Neural cell (in vitro differentiated cells): ENCODE results near the gene PMEPA1.

Source experiments
- SMC3 ChIP-seq: fragments of 450-650 bp; conservative IDR thresholded peaks from 2 replicates; pipeline ENCODE4 v1.6.1; 2014; ENCODE audit warnings: antibody characterized with exemption, mild to moderate bottlenecking, moderate library complexity; ENCODE audit not compliant: poor library complexity
- TF ChIP-seq, protein P1 (sequence below): fragments of 450-650 bp; IDR thresholded peaks from 2 replicates; pipeline ENCODE4 v1.5.1; 2014; ENCODE audit warnings: antibody characterized with exemption, mild to moderate bottlenecking, moderate library complexity; ENCODE audit not compliant: poor library complexity, severe bottlenecking
- TF ChIP-seq, protein P2 (sequence below): IDR thresholded peaks from 2 replicates; pipeline ENCODE4 v1.6.1; 2012; ENCODE audit warnings: borderline replicate concordance

DNA sequence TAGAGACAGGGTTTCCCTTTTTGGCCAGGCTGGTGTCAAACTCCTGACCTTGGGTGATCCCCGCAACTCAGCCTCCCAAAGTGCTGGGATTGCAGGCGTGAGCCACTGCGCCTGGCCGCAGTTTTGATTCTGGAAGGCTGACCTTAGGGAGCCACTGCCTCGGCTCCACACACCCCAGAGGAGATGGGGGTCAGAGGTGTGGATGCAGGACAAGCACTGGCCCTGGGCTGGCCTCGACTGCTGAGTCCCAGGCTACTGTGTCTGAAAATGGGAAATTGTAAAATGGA, 91.1 kb downstream of the PMEPA1 start:
- TF ChIP-seq, protein P1, sequence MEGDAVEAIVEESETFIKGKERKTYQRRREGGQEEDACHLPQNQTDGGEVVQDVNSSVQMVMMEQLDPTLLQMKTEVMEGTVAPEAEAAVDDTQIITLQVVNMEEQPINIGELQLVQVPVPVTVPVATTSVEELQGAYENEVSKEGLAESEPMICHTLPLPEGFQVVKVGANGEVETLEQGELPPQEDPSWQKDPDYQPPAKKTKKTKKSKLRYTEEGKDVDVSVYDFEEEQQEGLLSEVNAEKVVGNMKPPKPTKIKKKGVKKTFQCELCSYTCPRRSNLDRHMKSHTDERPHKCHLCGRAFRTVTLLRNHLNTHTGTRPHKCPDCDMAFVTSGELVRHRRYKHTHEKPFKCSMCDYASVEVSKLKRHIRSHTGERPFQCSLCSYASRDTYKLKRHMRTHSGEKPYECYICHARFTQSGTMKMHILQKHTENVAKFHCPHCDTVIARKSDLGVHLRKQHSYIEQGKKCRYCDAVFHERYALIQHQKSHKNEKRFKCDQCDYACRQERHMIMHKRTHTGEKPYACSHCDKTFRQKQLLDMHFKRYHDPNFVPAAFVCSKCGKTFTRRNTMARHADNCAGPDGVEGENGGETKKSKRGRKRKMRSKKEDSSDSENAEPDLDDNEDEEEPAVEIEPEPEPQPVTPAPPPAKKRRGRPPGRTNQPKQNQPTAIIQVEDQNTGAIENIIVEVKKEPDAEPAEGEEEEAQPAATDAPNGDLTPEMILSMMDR = no peak
- no peak for TF ChIP-seq SMC3
- TF ChIP-seq, protein P2, sequence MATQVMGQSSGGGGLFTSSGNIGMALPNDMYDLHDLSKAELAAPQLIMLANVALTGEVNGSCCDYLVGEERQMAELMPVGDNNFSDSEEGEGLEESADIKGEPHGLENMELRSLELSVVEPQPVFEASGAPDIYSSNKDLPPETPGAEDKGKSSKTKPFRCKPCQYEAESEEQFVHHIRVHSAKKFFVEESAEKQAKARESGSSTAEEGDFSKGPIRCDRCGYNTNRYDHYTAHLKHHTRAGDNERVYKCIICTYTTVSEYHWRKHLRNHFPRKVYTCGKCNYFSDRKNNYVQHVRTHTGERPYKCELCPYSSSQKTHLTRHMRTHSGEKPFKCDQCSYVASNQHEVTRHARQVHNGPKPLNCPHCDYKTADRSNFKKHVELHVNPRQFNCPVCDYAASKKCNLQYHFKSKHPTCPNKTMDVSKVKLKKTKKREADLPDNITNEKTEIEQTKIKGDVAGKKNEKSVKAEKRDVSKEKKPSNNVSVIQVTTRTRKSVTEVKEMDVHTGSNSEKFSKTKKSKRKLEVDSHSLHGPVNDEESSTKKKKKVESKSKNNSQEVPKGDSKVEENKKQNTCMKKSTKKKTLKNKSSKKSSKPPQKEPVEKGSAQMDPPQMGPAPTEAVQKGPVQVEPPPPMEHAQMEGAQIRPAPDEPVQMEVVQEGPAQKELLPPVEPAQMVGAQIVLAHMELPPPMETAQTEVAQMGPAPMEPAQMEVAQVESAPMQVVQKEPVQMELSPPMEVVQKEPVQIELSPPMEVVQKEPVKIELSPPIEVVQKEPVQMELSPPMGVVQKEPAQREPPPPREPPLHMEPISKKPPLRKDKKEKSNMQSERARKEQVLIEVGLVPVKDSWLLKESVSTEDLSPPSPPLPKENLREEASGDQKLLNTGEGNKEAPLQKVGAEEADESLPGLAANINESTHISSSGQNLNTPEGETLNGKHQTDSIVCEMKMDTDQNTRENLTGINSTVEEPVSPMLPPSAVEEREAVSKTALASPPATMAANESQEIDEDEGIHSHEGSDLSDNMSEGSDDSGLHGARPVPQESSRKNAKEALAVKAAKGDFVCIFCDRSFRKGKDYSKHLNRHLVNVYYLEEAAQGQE = no peak
